OCI-LY7 (cell line): ENCODE results near the gene SNX17. TPM values are rescaled to one million over a fixed set of nuclear protein-coding genes. Genes with fewer than 3 reads are reported as not detected.
A peak's percentile ranks its signal among the peaks of the same experiment; 100 is the strongest.

Experiments
- BruUV-seq: library from RNA; stranded (reverse); fragments of 400-500 nt; replicated peaks from 2 replicates; lab custom pipeline; 2021; lab: Mats Ljungman, UMichigan
- CTCF ChIA-PET: fragments of 300-600 bp; sonication (Branson Sonifier 250); formaldehyde crosslinking; loops from one replicate; lab custom pipeline; 2022; ENCODE audit warnings: antibody characterized with exemption; ENCODE audit not compliant: unreplicated experiment; lab: Charles Lee
- POLR2A ChIA-PET: fragments of 300-600 bp; sonication (Branson Sonifier 250); formaldehyde crosslinking; loops from one replicate; lab custom pipeline; 2022; ENCODE audit warnings: antibody characterized with exemption; lab: Charles Lee
- DNase-seq: peaks from one replicate; pipeline ENCODE4 v3.0.0-alpha.2; 2015; ENCODE audit warnings: low spot score
- H2AFZ ChIP-seq: fragments of 200-600 bp; sonication (generic), shearing (Covaris generic); 2 replicates; pipeline ENCODE4 v1.6.1; 2014; ENCODE audit warnings: mild to moderate bottlenecking, antibody characterized with exemption, low read length, moderate library complexity
- H3K27ac ChIP-seq: fragments of 200-600 bp; sonication (generic); 2 replicates; pipeline ENCODE4 v1.5.1; 2014; ENCODE audit warnings: mixed run types, low read depth, mild to moderate bottlenecking, moderate library complexity, low read length, inconsistent platforms; ENCODE audit not compliant: poor library complexity, severe bottlenecking
- H3K36me3 ChIP-seq: fragments of 200-600 bp; sonication (generic); 2 replicates; pipeline ENCODE4 v1.6.1; 2014; ENCODE audit warnings: mild to moderate bottlenecking, antibody characterized with exemption, low read length, moderate library complexity, mixed read lengths; ENCODE audit not compliant: insufficient read depth
- H3K4me1 ChIP-seq: fragments of 200-600 bp; sonication (generic); 2 replicates; pipeline ENCODE4 v1.5.1; 2014; ENCODE audit warnings: mild to moderate bottlenecking, low read length; ENCODE audit not compliant: insufficient read depth, poor library complexity, severe bottlenecking
- H3K4me2 ChIP-seq: fragments of 200-600 bp; sonication (generic); 2 replicates; pipeline ENCODE4 v1.6.1; 2014; ENCODE audit warnings: mild to moderate bottlenecking, low read length
- H3K4me3 ChIP-seq: fragments of 200-600 bp; sonication (generic); 2 replicates; pipeline ENCODE4 v1.5.1; 2014; ENCODE audit warnings: mild to moderate bottlenecking, low read depth, low read length; ENCODE audit not compliant: poor library complexity, severe bottlenecking
- H3K79me2 ChIP-seq: fragments of 200-600 bp; sonication (generic); 2 replicates; pipeline ENCODE4 v1.6.1; 2016; ENCODE audit warnings: low read depth, mild to moderate bottlenecking, low read length, moderate library complexity, mixed read lengths; ENCODE audit not compliant: insufficient read depth
- H3K9me2 ChIP-seq: fragments of 200-600 bp; sonication (generic); 2 replicates; pipeline ENCODE4 v1.6.1; 2016; ENCODE audit warnings: mild to moderate bottlenecking, low read length, mixed read lengths; ENCODE audit not compliant: insufficient read depth
- H3K9me3 ChIP-seq: fragments of 200-600 bp; sonication (generic); 2 replicates; pipeline ENCODE4 v1.6.1; 2014; ENCODE audit warnings: mild to moderate bottlenecking, mixed run types, low read length, mixed read lengths
- H4K20me1 ChIP-seq: fragments of 200-600 bp; sonication (generic); 2 replicates; pipeline ENCODE4 v1.6.1; 2014; ENCODE audit warnings: mild to moderate bottlenecking, antibody characterized with exemption, low read length, moderate library complexity, mixed read lengths; ENCODE audit not compliant: insufficient read depth
- EZH2phosphoT487 ChIP-seq: fragments of 200-600 bp; sonication (generic); IDR thresholded peaks from 2 replicates; pipeline ENCODE4 v1.6.1; 2018; ENCODE audit warnings: low read depth, borderline replicate concordance, mild to moderate bottlenecking, mixed run types, antibody characterized with exemption, low read length, moderate library complexity, mixed read lengths
- intact Hi-C: fragments of 100-400 bp; cut with micrococcal nuclease; formaldehyde crosslinking; loops from one replicate; pipeline ENCODE4 v1.10.0; 2022; ENCODE audit not compliant: unreplicated experiment
- total RNA-seq, 2 experiments: library from RNA; depleted of rRNA in 1 of 2; stranded (reverse); fragments of >200 nt in 1 of 2; shearing (Covaris generic) in 1 of 2; gene quantifications; 2 replicates each; pipeline ENCODE4 v1.2.3, GENCODE V29; 2014 to 2022
- TF ChIP-seq, protein P1 (sequence below): fragments of 200-600 bp; sonication (generic); conservative IDR thresholded peaks from 2 replicates; pipeline ENCODE4 v1.5.1; 2014; ENCODE audit warnings: mild to moderate bottlenecking, antibody characterized with exemption, low read length, moderate library complexity, mixed read lengths

Gene SNX17
- total RNA-seq, 2 experiments from 2014 or later, result 63.1 to 97.4 TPM

DNA sequence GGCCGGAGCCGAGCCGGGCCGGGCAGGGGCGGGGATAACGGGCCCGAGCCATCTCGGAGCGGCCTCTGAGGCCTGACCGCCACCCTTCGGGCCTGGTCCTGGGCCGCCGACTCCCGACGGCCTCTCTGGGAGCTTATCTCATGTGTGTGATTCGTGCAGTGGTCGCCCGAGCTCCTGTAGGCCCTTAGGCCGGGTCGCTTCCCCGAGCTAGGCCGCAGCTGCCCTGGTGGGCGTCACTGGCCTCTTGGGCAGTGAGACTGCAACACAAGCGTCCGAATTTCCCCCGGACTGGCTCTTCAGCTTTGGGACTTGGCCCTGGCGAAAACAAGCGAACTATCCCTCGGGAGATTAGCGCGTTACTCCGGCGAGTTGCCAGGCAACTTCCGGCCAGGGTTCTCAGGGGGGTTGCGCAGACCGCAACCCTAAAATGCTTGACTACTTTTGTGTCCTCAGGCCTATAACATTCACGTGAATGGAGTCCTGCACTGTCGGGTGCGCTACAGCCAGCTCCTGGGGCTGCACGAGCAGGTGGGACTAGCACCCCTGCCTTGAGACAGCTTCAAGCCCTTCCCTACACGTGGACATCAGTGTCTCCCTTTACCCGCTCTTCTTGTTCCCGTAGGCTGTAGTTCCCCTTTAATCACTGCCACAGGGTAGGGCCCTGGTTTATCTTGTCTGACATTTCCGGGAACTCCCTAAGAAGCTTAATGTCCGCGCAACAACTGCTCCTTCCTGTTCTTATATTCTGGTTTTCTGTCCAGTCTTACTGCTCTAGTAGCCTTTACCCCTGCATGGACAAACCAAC lies 602 bp downstream of the SNX17 start:
- no peak for TF ChIP-seq EZH2phosphoT487
- TF ChIP-seq, protein P1, sequence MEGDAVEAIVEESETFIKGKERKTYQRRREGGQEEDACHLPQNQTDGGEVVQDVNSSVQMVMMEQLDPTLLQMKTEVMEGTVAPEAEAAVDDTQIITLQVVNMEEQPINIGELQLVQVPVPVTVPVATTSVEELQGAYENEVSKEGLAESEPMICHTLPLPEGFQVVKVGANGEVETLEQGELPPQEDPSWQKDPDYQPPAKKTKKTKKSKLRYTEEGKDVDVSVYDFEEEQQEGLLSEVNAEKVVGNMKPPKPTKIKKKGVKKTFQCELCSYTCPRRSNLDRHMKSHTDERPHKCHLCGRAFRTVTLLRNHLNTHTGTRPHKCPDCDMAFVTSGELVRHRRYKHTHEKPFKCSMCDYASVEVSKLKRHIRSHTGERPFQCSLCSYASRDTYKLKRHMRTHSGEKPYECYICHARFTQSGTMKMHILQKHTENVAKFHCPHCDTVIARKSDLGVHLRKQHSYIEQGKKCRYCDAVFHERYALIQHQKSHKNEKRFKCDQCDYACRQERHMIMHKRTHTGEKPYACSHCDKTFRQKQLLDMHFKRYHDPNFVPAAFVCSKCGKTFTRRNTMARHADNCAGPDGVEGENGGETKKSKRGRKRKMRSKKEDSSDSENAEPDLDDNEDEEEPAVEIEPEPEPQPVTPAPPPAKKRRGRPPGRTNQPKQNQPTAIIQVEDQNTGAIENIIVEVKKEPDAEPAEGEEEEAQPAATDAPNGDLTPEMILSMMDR, result no peak
- peaks cover 35% of the 10 kb centered on the region for H3K79me2 ChIP-seq
- intact Hi-C loops, result loop anchor here (1.0 to 2.0 kb wide), 3 partner anchors 15 to 258 kb away; partner anchors contain the start of genes CCDC121, GPN1, GTF3C2 and MPV17
- peak overlapping the region; percentile 99 for H3K4me2 ChIP-seq
- no peaks in the 10 kb centered on the region for H4K20me1 ChIP-seq
- H3K4me1 ChIP-seq, result peaks cover 27% of the 10 kb centered on the region
- peak overlapping the region; percentile 90 for H3K4me3 ChIP-seq
- BruUV-seq, result no TSS peak
- no peaks in the 10 kb centered on the region for H3K9me3 ChIP-seq
- H3K9me2 ChIP-seq, result no peaks in the 10 kb centered on the region
- POLR2A ChIA-PET, result interaction anchor here (0.6 to 2.2 kb wide), 5 partner anchors 9 to 215 kb away, joined by 3 to 18 read pairs (median 3); partner anchors contain the start of genes GTF3C2 and ZNF513
- peak; percentile 74 for DNase-seq
- H2AFZ ChIP-seq, result peak overlapping the region; percentile 12; the same call in 1 of the 2 replicates
- H3K36me3 ChIP-seq, result peaks cover 68% of the 10 kb centered on the region
- H3K27ac ChIP-seq, result peak overlapping the region; percentile 68
- CTCF ChIA-PET, result interaction anchor here (0.6 kb wide), 1 partner anchor 25 kb away, joined by 3 read pairs; no protein-coding TSS in a partner anchor

DNA sequence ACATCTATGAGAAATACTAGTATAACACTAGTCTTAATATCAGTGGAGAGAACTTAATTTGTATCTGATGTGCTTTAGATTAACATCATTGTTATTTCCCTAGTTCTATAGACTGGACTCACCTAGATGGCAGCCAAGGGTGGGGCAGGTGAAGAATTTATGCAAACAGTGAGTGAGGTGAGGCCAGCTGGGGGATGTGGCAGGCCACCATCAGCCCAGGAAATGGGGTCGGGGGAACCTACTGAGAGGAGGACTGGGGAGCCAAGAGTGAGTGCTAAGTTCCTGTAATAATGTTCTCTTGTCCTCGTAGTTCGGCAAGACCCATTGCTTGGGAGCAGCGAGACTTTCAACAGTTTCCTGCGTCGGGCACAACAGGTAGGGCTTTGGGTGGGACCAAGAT lies 2.5 kb downstream of the SNX17 start:
- TF ChIP-seq, protein P1, result no peak
- TF ChIP-seq EZH2phosphoT487, result no peak

DNA sequence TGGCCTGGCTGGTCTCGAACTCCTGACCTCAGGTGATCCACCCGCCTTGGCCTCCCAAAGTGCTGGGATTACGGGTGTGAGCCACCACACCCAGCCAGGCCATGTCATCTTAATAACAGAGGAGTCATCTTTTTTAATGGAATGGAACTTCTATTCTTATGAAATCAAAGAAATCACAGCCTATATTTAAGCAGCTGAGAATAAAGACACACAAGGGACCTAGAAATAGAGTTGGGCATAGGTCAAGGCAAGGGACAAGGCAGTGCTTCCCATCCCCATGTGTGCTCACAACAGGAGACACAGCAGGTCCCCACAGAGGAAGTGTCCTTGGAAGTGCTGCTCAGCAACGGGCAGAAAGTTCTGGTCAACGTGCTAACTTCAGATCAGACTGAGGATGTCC lies 3.2 kb downstream of the SNX17 start:
- no peak for TF ChIP-seq EZH2phosphoT487
- TF ChIP-seq, protein P1, result no peak
- peaks cover 25% of the 10 kb centered on the region for H3K4me1 ChIP-seq
- H3K4me3 ChIP-seq, result no peak overlapping the region
- intact Hi-C loops, result no loop called here
- CTCF ChIA-PET, result no interaction called here
- no TSS peak for BruUV-seq
- no peak overlapping the region for H3K4me2 ChIP-seq
- POLR2A ChIA-PET, result interaction anchor here (0.7 kb wide), 1 partner anchor 519 kb away, joined by 3 read pairs; no protein-coding TSS in a partner anchor
- DNase-seq, result no peak
- no peaks in the 10 kb centered on the region for H3K9me2 ChIP-seq
- no peak overlapping the region for H2AFZ ChIP-seq
- no peak overlapping the region for H3K27ac ChIP-seq
- no peaks in the 10 kb centered on the region for H3K9me3 ChIP-seq
- H4K20me1 ChIP-seq, result no peaks in the 10 kb centered on the region
- peaks cover 34% of the 10 kb centered on the region for H3K79me2 ChIP-seq
- H3K36me3 ChIP-seq, result peaks cover 69% of the 10 kb centered on the region

More for the DNA sequence above, 2.5 kb downstream of the SNX17 start:
- H3K36me3 ChIP-seq, result peaks cover 69% of the 10 kb centered on the region
- H4K20me1 ChIP-seq, result no peaks in the 10 kb centered on the region
- intact Hi-C loops, result no loop called here
- peaks cover 35% of the 10 kb centered on the region for H3K79me2 ChIP-seq
- no peak for DNase-seq
- H3K27ac ChIP-seq, result no peak overlapping the region
- ChIA-PET CTCF (no interaction called here), POLR2A (no interaction called here)
- peaks cover 27% of the 10 kb centered on the region for H3K4me1 ChIP-seq
- H3K4me2 ChIP-seq, result peak overlapping the region; percentile 99; the same call in 1 of the 2 replicates
- no peak overlapping the region for H3K4me3 ChIP-seq
- no peaks in the 10 kb centered on the region for H3K9me2 ChIP-seq
- H2AFZ ChIP-seq, result no peak overlapping the region
- BruUV-seq, result no TSS peak
- no peaks in the 10 kb centered on the region for H3K9me3 ChIP-seq
